ENCODE measurements around the gene CDK5R1.

GRCh38 chr17:32443827-32444300 lies 42.9 kb upstream of the CDK5R1 start:
- TF ChIP-seq EZH2 (IDR thresholded peaks at IDR 0.05; ENCODE audit: insufficient read depth, poor library complexity, severe bottlenecking): no peak
- no peak for TF ChIP-seq EZH2phosphoT487 (IDR thresholded peaks at IDR 0.05; ENCODE audit: insufficient read depth, low read depth)
